GM10266 (cell line): ENCODE measurements around the gene OSTN.

Source experiments
- DNase-seq: peaks from one replicate; pipeline ENCODE4 v3.0.0; 2012; ENCODE audit errors: extremely low spot score
- TF ChIP-seq, protein P1 (sequence below): IDR thresholded peaks from 2 replicates; pipeline ENCODE4 v1.5.1; 2012; ENCODE audit warnings: mild to moderate bottlenecking, low read depth; ENCODE audit not compliant: control insufficient read depth, insufficient read depth; ENCODE audit errors: missing control alignments

Gene OSTN

GRCh38 chr3:191314109-191314728 lies 115.2 kb downstream of the OSTN start:
- TF ChIP-seq, protein P1, sequence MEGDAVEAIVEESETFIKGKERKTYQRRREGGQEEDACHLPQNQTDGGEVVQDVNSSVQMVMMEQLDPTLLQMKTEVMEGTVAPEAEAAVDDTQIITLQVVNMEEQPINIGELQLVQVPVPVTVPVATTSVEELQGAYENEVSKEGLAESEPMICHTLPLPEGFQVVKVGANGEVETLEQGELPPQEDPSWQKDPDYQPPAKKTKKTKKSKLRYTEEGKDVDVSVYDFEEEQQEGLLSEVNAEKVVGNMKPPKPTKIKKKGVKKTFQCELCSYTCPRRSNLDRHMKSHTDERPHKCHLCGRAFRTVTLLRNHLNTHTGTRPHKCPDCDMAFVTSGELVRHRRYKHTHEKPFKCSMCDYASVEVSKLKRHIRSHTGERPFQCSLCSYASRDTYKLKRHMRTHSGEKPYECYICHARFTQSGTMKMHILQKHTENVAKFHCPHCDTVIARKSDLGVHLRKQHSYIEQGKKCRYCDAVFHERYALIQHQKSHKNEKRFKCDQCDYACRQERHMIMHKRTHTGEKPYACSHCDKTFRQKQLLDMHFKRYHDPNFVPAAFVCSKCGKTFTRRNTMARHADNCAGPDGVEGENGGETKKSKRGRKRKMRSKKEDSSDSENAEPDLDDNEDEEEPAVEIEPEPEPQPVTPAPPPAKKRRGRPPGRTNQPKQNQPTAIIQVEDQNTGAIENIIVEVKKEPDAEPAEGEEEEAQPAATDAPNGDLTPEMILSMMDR, result no peak
- DNase-seq, result no peak
